Ishikawa (cell line): Measurements from ENCODE around the gene HELB.

Experiments used
- CEBPB ChIP-seq: IDR thresholded peaks from 2 replicates; pipeline ENCODE4 v1.6.1; 2012
- CREB1 ChIP-seq: IDR thresholded peaks from 2 replicates; pipeline ENCODE4 v1.6.1; 2012; ENCODE audit warnings: low read depth
- EGR1 ChIP-seq: IDR thresholded peaks from 2 replicates; pipeline ENCODE4 v1.6.1; 2012
- EP300 ChIP-seq: IDR thresholded peaks from 2 replicates; pipeline ENCODE4 v1.6.1; 2012; ENCODE audit warnings: borderline replicate concordance
- FOXM1 ChIP-seq: IDR thresholded peaks from 2 replicates; pipeline ENCODE4 v1.6.1; 2012; ENCODE audit warnings: low read depth, borderline replicate concordance
- MAX ChIP-seq: IDR thresholded peaks from 2 replicates; pipeline ENCODE4 v1.6.1; 2012
- NFIC ChIP-seq: IDR thresholded peaks from 2 replicates; pipeline ENCODE4 v1.6.1; 2012
- RAD21 ChIP-seq: IDR thresholded peaks from 2 replicates; pipeline ENCODE4 v1.6.1; 2012; ENCODE audit warnings: low read depth
- REST ChIP-seq: IDR thresholded peaks from 2 replicates; pipeline ENCODE4 v1.6.1; 2012; ENCODE audit warnings: low read depth, mild to moderate bottlenecking
- TAF1 ChIP-seq: IDR thresholded peaks from 2 replicates; pipeline ENCODE4 v1.6.1; 2012; ENCODE audit warnings: low read depth, mild to moderate bottlenecking
- TCF12 ChIP-seq: IDR thresholded peaks from 2 replicates; pipeline ENCODE4 v1.6.1; 2012; ENCODE audit warnings: low read depth
- TEAD4 ChIP-seq: IDR thresholded peaks from 2 replicates; pipeline ENCODE4 v1.6.1; 2012
- USF1 ChIP-seq: IDR thresholded peaks from 2 replicates; pipeline ENCODE4 v1.6.1; 2012
- YY1 ChIP-seq: IDR thresholded peaks from 2 replicates; pipeline ENCODE4 v1.6.1; 2012; ENCODE audit warnings: low read depth
- ZBTB7A ChIP-seq: IDR thresholded peaks from 2 replicates; pipeline ENCODE4 v1.6.1; 2012; ENCODE audit warnings: low read depth

Gene HELB

DNA sequence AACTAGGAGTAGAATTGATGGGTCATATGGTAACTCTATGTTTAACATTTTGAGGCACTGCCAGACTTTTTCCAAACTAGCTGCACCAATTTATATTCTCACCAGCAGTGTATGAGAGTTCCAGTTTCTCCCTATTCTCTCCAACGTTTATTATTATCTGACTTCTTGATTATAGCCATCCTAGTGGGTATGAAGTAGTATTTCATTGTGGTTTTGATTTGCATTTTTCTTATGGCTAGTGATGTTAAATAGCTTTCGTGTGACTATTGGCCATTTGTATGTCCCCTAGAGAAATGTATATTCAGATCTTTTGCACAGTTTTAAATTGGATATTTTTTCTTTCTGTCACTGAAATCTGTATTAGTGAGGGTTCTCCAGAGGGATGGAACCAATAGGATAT lies 37.8 kb downstream of the HELB start:
- no peak for TF ChIP-seq TAF1

DNA sequence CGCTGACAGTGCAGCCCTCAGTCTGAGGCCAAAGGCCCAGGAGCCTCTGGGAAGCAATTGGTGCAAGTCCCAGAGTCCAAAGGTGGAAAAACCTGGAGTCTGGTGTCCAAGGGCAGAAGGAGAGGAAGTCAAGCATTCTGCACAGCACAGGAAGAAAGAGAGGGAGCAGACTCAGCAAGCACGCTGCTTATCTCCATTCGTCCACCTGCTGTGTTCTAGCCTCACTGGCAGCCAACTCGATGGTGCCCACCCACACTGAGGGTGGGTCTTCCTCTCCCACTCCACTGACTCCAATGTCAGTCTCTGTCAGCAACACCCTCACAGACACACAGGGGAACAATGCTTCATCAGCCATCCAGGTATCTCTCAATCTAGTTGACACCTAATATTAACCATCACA lies 38.8 kb downstream of the HELB start:
- no peak for TF ChIP-seq RAD21
- TF ChIP-seq USF1: no peak
- TF ChIP-seq NFIC: no peak
- no peak for TF ChIP-seq TEAD4
- no peak for TF ChIP-seq ZBTB7A
- no peak for TF ChIP-seq TAF1
- TF ChIP-seq YY1: no peak
- TF ChIP-seq CREB1: no peak
- no peak for TF ChIP-seq TCF12
- TF ChIP-seq MAX: no peak
- TF ChIP-seq FOXM1: no peak
- no peak for TF ChIP-seq REST
- TF ChIP-seq EP300: no peak
- no peak for TF ChIP-seq EGR1

DNA sequence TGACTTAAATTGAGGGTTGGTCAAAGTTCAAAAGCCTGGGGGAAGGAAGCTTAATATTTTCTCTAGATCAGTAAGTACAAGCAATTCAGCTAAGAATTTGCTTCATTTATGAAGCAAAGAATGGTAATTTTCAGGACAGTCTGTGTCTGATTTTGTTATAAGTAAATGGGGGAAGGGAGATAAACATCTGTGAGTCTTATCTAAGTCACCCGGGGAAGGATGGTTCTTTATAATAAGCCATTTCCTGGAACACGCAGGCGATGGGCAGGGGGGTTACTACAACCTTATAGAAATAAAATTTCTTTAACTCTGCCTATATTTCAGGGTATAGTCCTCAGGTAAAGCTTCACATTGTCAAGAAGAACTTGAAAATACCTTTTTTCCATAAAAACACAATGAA lies 42.9 kb downstream of the HELB start:
- no peak for TF ChIP-seq REST
- TF ChIP-seq CEBPB: no peak
- TF ChIP-seq YY1: no peak
- TF ChIP-seq RAD21: no peak
- TF ChIP-seq MAX: no peak
- no peak for TF ChIP-seq TCF12
- TF ChIP-seq TAF1: no peak
- TF ChIP-seq CREB1: no peak
- no peak for TF ChIP-seq EP300
- no peak for TF ChIP-seq TEAD4
- TF ChIP-seq EGR1: no peak
- TF ChIP-seq FOXM1: no peak
- TF ChIP-seq USF1: no peak

GRCh38 chr12:66345956-66346355 lies 43.7 kb downstream of the HELB start:
- TF ChIP-seq MAX (no peak), TCF12 (no peak), TEAD4 (no peak), USF1 (no peak), FOXM1 (no peak), NFIC (no peak), CEBPB (no peak), EP300 (no peak)

- TF ChIP-seq MAX: no peak
- TF ChIP-seq RAD21: no peak
- TF ChIP-seq YY1: no peak
- TF ChIP-seq USF1: no peak
- no peak for TF ChIP-seq ZBTB7A
- no peak for TF ChIP-seq TAF1
- TF ChIP-seq REST: no peak
- no peak for TF ChIP-seq CEBPB
- TF ChIP-seq CREB1: no peak
- TF ChIP-seq NFIC: no peak
- no peak for TF ChIP-seq FOXM1
- no peak for TF ChIP-seq TCF12
- TF ChIP-seq TEAD4: no peak
- no peak for TF ChIP-seq EP300
- no peak for TF ChIP-seq EGR1
These were observed 49.0 kb downstream of the HELB start for GRCh38 chr12:66351301-66351700.
